Measurements from ENCODE around the gene MEF2C. TPM values are rescaled to one million over a fixed set of nuclear protein-coding genes. Genes with fewer than 3 reads are reported as not detected.

The MEF2C gene
- total RNA-seq, 1 donor from 2014 or later, result 29.6 TPM

- Mint-ChIP-seq H3K27me3 (ENCODE audit: low read depth) (no peaks in the 10 kb centered on the region), H3K4me3 (ENCODE audit: unreplicated experiment) (no peak overlapping the region), H3K9me3 (ENCODE audit: low read depth) (no peaks in the 10 kb centered on the region), H3K4me1 (ENCODE audit: low read depth) (no peaks in the 10 kb centered on the region), H3K36me3 (ENCODE audit: low read depth) (peaks cover 3% of the 10 kb centered on the region), H3K27ac (ENCODE audit: unreplicated experiment) (no peak overlapping the region)
- no peak for DNase-seq (ENCODE audit: low spot score)
- no peak for TF ChIP-seq CTCF (IDR thresholded peaks at IDR 0.05)
Measured at GRCh38 chr5:88868468-88869068, 14.4 kb downstream of the MEF2C start.

GRCh38 chr5:88867638-88868037 is 15.3 kb downstream of the MEF2C start:
- TF ChIP-seq CTCF (IDR thresholded peaks at IDR 0.05), result no peak
- Mint-ChIP-seq H3K4me1 (ENCODE audit: low read depth) (no peaks in the 10 kb centered on the region), H3K36me3 (ENCODE audit: low read depth) (peaks cover 1% of the 10 kb centered on the region), H3K4me3 (ENCODE audit: unreplicated experiment) (no peak overlapping the region), H3K27ac (ENCODE audit: unreplicated experiment) (no peak overlapping the region), H3K9me3 (ENCODE audit: low read depth) (no peaks in the 10 kb centered on the region), H3K27me3 (ENCODE audit: low read depth) (no peaks in the 10 kb centered on the region)
- no peak for DNase-seq (ENCODE audit: low spot score)

- H3K36me3 Mint-ChIP-seq (ENCODE audit: low read depth), result no peaks in the 10 kb centered on the region
- no peak for DNase-seq (ENCODE audit: low spot score)
- peaks cover 12% of the 10 kb centered on the region for H3K4me1 Mint-ChIP-seq (ENCODE audit: low read depth)
- no peak for TF ChIP-seq CTCF (IDR thresholded peaks at IDR 0.05)
- H3K27ac Mint-ChIP-seq (ENCODE audit: unreplicated experiment), result no peak overlapping the region
- H3K27me3 Mint-ChIP-seq (ENCODE audit: low read depth), result no peaks in the 10 kb centered on the region
- no peak overlapping the region for H3K4me3 Mint-ChIP-seq (ENCODE audit: unreplicated experiment)
- no peaks in the 10 kb centered on the region for H3K9me3 Mint-ChIP-seq (ENCODE audit: low read depth)
Measured at GRCh38 chr5:88863523-88863922, 19.5 kb downstream of the MEF2C start.

- Mint-ChIP-seq H3K9me3 (ENCODE audit: low read depth) (no peaks in the 10 kb centered on the region), H3K27me3 (ENCODE audit: low read depth) (no peaks in the 10 kb centered on the region), H3K27ac (ENCODE audit: unreplicated experiment) (no peak overlapping the region), H3K4me1 (ENCODE audit: low read depth) (peaks cover 12% of the 10 kb centered on the region), H3K36me3 (ENCODE audit: low read depth) (peaks cover 2% of the 10 kb centered on the region), H3K4me3 (ENCODE audit: unreplicated experiment) (no peak overlapping the region)
- TF ChIP-seq CTCF (IDR thresholded peaks at IDR 0.05), result no peak
- no peak for DNase-seq (ENCODE audit: low spot score)
Measured at GRCh38 chr5:88862547-88863175, 20.3 kb downstream of the MEF2C start.

GRCh38 chr5:88861231-88861630 is 21.8 kb downstream of the MEF2C start:
- H3K27me3 Mint-ChIP-seq (ENCODE audit: low read depth), result no peaks in the 10 kb centered on the region
- no peak for TF ChIP-seq CTCF (IDR thresholded peaks at IDR 0.05)
- no peak for DNase-seq (ENCODE audit: low spot score)
- no peaks in the 10 kb centered on the region for H3K9me3 Mint-ChIP-seq (ENCODE audit: low read depth)
- H3K36me3 Mint-ChIP-seq (ENCODE audit: low read depth), result peaks cover 2% of the 10 kb centered on the region
- H3K27ac Mint-ChIP-seq (ENCODE audit: unreplicated experiment), result peak overlapping the region; percentile 25
- H3K4me1 Mint-ChIP-seq (ENCODE audit: low read depth), result peaks cover 12% of the 10 kb centered on the region
- no peak overlapping the region for H3K4me3 Mint-ChIP-seq (ENCODE audit: unreplicated experiment)

Data from chondrocyte (in vitro differentiated cells).